GM18873 (cell line): Measurements from ENCODE around the gene ALDH4A1.

Source experiments
- ATAC-seq: cut with Tn5 transposase; IDR thresholded peaks from one replicate; pipeline ENCODE4 v1.9.1; 2021; ENCODE audit warnings: mild to moderate bottlenecking, moderate library complexity, moderate number of reproducible peaks; ENCODE audit not compliant: unreplicated experiment, low FRiP score

The ALDH4A1 gene, protein sequence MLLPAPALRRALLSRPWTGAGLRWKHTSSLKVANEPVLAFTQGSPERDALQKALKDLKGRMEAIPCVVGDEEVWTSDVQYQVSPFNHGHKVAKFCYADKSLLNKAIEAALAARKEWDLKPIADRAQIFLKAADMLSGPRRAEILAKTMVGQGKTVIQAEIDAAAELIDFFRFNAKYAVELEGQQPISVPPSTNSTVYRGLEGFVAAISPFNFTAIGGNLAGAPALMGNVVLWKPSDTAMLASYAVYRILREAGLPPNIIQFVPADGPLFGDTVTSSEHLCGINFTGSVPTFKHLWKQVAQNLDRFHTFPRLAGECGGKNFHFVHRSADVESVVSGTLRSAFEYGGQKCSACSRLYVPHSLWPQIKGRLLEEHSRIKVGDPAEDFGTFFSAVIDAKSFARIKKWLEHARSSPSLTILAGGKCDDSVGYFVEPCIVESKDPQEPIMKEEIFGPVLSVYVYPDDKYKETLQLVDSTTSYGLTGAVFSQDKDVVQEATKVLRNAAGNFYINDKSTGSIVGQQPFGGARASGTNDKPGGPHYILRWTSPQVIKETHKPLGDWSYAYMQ

DNA sequence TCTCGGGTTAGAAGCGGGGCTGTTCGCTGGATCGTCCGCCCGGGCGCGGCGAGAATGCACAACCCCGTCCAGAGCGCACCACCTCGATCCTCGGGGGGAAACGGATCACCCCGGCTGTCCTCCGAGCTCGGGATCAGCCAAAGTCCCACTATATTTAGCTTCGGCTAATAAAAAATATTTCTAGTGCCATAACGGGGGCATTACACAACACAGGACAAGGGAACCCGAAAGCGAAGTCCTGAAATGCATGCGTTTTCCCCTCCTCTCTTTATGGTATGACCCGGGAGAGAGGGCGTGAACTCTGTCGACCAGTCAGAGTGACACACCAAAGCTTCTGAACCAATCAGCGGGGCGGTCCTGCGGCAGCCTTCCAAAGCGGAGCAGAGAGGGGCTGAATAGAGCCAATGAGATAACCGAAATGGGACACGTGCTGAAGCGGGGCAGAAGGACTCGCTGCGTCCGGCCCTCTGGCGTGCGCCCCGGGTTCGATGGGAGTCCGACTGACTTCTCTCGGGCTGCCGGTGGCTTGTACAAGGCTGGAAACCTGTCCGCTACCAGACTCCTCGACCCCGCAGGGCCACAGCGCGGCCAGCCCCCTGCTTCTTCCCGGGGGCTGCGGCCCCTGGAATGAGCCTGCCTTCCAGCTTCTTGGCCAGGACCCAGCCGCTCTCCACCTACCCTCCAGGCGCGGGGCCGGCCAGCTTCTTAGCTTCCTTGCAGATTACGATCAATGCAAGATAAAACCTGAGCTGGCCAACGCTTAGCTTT lies at the start of gene ALDH4A1:
ALDH4A1 (minus strand) TSS at position 33 of the 768 bp plus-strand sequence; CDS start at position 1, 32 bp downstream.
- peak; percentile 90 for ATAC-seq

DNA sequence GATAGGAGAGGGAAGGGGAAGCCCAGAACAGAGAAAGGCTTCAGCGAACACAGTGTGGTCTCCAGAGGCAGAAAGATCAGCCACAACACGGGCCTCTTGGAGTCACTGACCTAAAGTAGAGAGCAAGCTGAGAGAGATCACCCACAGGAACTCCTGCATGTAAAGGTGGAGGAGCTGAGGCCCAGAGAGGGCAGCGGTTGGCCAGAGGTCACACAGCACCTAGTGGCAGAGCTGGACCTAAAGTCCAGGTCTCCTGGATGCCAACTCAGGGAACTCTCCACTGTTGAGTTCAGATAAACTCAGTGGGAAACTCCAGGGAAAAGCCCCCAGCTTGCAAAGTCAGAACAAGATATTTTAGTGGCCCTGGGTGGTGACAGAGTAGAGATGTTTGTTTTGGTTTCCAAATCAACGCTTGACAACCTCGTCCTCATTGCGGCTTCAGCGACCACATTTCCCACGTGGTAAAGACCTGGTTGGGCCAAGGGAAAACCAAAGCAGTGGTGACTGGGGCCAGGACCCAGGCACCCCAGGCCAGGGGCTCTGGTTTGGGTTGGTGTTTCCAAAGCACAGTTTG lies 49.5 kb upstream of the ALDH4A1 start:
- ATAC-seq: no peak

DNA sequence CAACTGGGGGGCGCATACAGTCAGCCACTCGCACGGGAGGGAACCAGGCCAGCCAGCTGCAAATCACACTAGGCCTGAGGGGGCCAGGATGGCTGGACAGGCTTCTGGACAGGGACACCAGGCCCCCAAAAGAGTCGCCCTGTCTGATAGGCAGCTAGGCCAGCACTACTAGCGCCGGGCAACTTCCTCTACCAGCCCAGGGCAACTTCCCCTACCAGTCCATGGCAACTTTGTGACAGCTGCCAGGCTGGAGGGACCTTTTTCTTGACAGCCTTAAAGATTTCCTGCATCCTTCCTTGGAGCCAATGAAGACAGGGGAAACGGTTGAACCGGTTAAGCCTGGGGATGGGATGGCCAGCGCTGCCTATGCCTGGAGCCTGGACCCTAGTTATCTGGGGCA lies 49.1 kb upstream of the ALDH4A1 start:
- ATAC-seq: no peak

- no peak for ATAC-seq
Measured at GRCh38 chr1:18950401-18951026, 48.2 kb upstream of the ALDH4A1 start.

DNA sequence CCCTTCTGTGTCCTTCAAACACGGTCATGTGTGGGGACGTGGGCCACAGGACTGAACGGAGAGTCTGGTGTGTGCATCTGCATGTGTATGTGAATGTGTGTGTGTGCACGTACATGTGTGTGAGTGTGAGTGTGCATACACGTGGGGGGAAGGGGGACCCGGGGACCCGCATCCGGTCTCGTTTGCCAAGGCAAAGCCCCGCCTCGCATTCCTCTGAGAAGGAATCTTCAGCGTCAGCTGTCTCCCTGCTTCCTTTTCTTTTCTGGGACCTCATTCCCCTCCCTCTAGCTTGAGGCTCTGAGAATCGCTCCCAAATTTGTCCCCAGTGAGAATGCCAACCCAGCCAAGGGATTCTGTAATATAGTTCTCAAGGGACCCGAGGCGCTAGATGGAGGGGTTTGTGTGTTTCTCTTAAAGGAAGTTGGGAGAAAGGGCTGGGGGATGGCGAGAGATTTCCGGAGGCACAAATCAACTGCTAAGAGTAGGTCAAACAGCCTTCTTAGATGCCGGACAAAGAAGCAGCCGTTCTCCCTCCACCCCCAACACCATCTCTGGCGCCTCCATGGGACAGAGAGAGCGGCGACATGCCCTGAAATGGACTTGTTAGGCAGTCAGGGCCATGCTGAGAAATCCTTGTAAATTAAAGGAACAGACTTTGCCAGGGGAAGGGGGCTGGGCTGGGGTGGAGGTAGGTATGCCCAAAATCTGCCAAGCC lies 47.5 kb upstream of the ALDH4A1 start:
- no peak for ATAC-seq

- no peak for ATAC-seq
Measured at GRCh38 chr1:18948913-18949685, 46.7 kb upstream of the ALDH4A1 start.

- no peak for ATAC-seq
Measured at GRCh38 chr1:18948048-18948912, 45.9 kb upstream of the ALDH4A1 start.

DNA sequence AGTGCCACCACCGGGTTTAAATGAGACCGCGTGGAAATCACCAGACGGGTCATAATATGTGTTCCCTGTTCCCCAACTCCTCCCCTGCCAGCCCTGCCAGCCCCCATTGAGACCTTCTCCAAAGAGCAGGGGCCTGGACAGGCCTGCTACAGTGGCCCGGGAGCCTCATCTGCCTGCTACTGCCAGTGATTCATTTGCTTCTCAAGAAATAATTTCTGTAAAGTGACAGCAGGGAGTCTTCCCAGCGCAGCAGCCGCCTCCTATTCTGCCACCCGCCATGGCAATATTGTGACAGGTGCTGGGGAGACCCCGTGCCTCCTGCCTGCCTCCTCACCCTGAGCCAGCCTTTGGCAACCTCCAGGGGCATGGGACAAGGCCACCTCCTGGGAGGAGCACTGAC lies 45.2 kb upstream of the ALDH4A1 start:
- ATAC-seq: no peak

- no peak for ATAC-seq
Measured at GRCh38 chr1:18946550-18947381, 44.4 kb upstream of the ALDH4A1 start.

- no peak for ATAC-seq
Measured at GRCh38 chr1:18945401-18945849, 43.1 kb upstream of the ALDH4A1 start.

- no peak for ATAC-seq
Measured at GRCh38 chr1:18944810-18945209, 42.5 kb upstream of the ALDH4A1 start.

GRCh38 chr1:18943914-18944572 lies 41.7 kb upstream of the ALDH4A1 start:
- no peak for ATAC-seq

GRCh38 chr1:18943162-18943561 lies 40.8 kb upstream of the ALDH4A1 start:
- ATAC-seq: no peak

DNA sequence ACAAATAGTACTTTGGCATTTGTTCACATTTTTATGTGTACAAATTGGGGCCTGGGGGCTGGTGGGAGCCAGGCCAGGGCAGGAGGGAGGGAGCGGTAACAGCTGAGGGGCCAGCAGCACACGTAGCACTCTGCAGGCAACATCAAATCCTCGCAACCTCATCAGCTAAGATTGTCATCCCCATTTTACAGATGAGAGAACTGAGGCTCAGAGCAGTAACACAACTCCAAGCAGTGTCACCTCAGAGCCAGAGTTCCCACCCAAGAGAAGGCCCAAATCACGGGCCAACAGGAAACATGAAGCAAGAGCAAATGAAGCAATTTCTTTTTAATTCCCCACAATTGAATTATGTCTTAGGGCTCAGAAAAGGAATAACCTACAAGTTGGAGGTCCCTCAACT lies 40.0 kb upstream of the ALDH4A1 start:
- ATAC-seq: no peak

DNA sequence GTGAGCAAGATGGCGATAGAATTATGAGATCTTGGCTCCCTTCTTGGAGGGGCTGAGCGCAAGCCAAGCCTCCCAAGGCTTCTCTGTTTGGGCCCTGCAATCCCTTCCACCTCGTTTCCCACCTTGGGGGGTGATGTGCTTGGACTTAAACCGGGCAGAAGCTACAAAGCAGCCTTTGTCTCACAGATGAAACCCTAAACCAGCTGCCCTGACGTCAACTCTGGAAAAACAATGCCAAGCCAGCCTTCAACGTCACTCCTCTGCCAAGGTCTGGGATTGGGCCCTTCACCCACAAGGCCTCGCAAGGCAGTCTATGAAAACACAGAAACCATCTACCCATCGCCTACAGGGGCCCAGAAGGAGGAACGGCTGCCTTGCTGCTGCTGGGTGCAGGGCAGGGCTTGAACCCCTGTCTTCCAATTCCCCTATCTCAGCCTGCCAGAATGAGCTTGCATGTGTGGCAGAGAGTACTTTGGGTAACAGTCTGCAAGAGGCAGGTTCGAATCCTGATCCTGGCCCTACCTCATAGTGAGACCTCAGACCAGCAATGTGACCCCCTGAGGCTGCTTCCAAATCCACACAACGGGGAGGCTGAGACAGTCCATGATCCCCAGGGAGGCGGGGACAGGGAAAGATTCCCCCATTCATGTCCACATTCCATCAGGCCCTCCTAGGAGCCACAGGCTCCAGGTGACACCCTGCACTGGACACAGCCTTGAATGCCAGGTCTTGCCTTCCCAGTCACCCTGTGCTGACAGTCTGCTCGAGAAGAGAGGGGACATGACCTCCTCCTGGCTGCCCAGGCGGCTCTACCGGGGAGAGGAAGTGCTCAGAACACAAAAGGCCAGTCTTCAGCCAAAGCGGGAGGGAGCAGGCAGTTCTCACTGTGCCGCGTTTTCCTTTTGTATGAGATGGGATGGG lies 39.1 kb upstream of the ALDH4A1 start:
- ATAC-seq: no peak
